ENCODE results near the gene TSSK3.

DNA sequence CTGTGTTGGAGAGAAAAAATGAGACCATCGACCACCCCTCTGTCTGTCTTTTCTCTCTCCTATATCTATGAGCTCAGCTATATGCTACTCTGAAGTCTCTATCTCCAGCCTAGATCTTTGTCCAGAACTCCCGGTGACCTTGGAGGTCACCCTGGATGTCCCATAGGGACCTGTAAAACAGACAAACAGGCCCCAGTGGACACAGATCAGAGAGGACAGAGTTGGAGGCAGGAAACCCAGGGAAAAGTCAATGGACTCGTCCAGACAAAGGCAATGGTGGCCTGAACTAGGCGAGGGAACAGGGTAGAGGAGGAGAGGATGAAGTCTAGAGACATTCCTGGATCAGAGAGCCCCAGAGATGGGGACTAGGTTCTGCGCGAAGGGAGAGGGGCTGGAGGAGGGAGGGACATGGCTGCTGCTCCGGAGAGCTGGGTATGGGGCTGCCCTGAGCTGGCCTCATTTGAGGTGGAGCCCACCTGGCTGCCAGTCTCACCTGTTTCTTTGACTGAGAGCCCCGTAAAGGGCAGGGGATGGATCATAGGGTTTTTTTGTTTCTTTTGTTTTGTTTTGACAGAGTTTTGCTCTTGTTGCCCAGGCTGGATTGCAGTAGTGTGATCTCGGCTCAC lies 15.7 kb upstream of the TSSK3 start:
- no peak for TF ChIP-seq EZH2 (IDR thresholded peaks at IDR 0.05; ENCODE audit: borderline replicate concordance, low read depth, low read length, poor library complexity, severe bottlenecking)
- TF ChIP-seq, protein P1, sequence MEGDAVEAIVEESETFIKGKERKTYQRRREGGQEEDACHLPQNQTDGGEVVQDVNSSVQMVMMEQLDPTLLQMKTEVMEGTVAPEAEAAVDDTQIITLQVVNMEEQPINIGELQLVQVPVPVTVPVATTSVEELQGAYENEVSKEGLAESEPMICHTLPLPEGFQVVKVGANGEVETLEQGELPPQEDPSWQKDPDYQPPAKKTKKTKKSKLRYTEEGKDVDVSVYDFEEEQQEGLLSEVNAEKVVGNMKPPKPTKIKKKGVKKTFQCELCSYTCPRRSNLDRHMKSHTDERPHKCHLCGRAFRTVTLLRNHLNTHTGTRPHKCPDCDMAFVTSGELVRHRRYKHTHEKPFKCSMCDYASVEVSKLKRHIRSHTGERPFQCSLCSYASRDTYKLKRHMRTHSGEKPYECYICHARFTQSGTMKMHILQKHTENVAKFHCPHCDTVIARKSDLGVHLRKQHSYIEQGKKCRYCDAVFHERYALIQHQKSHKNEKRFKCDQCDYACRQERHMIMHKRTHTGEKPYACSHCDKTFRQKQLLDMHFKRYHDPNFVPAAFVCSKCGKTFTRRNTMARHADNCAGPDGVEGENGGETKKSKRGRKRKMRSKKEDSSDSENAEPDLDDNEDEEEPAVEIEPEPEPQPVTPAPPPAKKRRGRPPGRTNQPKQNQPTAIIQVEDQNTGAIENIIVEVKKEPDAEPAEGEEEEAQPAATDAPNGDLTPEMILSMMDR (conservative IDR thresholded peaks at IDR 0.05; ENCODE audit: low read depth, low read length): no peak
